ENCODE measurements around the gene PCDHB4.
A peak's percentile ranks its signal among the peaks of the same experiment; 100 is the strongest.
"Not testable (repeated sequence)": the region's sequence is repeated elsewhere in the genome, so short reads cannot be mapped to it uniquely, and the experiment has no call there.

Gene PCDHB4

GRCh38 chr5:141127305-141127704 is 5.7 kb downstream of the PCDHB4 start:
- Histone ChIP-seq H3K27me3 (replicated peaks; ENCODE audit: insufficient read depth, low read length) (no peaks in the 10 kb centered on the region), H3F3A (ENCODE audit: insufficient read depth, low read length) (no peaks in the 10 kb centered on the region), H3K27ac (ENCODE audit: low read length) (no peak overlapping the region), H3K9me2 (replicated peaks; ENCODE audit: insufficient read depth, low read length) (no peaks in the 10 kb centered on the region), H3K36me3 (replicated peaks; ENCODE audit: insufficient read depth, low read length) (no peaks in the 10 kb centered on the region), H3K4me3 (ENCODE audit: low read length) (no peak overlapping the region), H4K20me1 (ENCODE audit: insufficient read depth, low read length) (no peaks in the 10 kb centered on the region), H2AFZ (ENCODE audit: low read length) (no peak overlapping the region), H3K9me3 (replicated peaks; ENCODE audit: insufficient read depth, low read length) (no peaks in the 10 kb centered on the region; the same call in 1 of the 2 replicates), H3K4me2 (ENCODE audit: low read depth, low read length) (no peak overlapping the region), H3K4me1 (ENCODE audit: low read length) (no peaks in the 10 kb centered on the region), H3K9ac (ENCODE audit: low read length) (no peak overlapping the region), H3K79me2 (ENCODE audit: low read length) (no peaks in the 10 kb centered on the region)
- TF ChIP-seq CTCF (IDR thresholded peaks at IDR 0.05; ENCODE audit: low read length) (no peak), EZH2phosphoT487 (IDR thresholded peaks at IDR 0.05; ENCODE audit: low read length) (no peak), EZH2 (optimal IDR thresholded peaks at IDR 0.05; ENCODE audit: low read depth, low read length) (no peak)
- DNase-seq: no peak

- H3K27ac ChIP-seq (ENCODE audit: low read length): no peak within 1 kb of the TSS
- no peak within 1 kb of the TSS for H3K4me2 ChIP-seq (ENCODE audit: low read depth, low read length)
- H4K20me1 ChIP-seq (ENCODE audit: insufficient read depth, low read length): no peaks in the 10 kb centered on the region
- H3F3A ChIP-seq (ENCODE audit: insufficient read depth, low read length): no peaks in the 10 kb centered on the region
- H3K27me3 ChIP-seq (replicated peaks; ENCODE audit: insufficient read depth, low read length): no peaks in the 10 kb centered on the region
- H3K79me2 ChIP-seq (ENCODE audit: low read length): no peaks in the 10 kb centered on the region
- H3K9me2 ChIP-seq (replicated peaks; ENCODE audit: insufficient read depth, low read length): no peaks in the 10 kb centered on the region
- H2AFZ ChIP-seq (ENCODE audit: low read length): no peak within 1 kb of the TSS
- no peak for DNase-seq
- H3K9ac ChIP-seq (ENCODE audit: low read length): no peak within 1 kb of the TSS
- no peaks in the 10 kb centered on the region for H3K9me3 ChIP-seq (replicated peaks; ENCODE audit: insufficient read depth, low read length)
- no peak within 1 kb of the TSS for H3K4me3 ChIP-seq (ENCODE audit: low read length)
- no peaks in the 10 kb centered on the region for H3K36me3 ChIP-seq (replicated peaks; ENCODE audit: insufficient read depth, low read length)
- H3K4me1 ChIP-seq (ENCODE audit: low read length): no peaks in the 10 kb centered on the region
- TF ChIP-seq CTCF (IDR thresholded peaks at IDR 0.05; ENCODE audit: low read length) (peak; percentile 12), EZH2phosphoT487 (IDR thresholded peaks at IDR 0.05; ENCODE audit: low read length) (no peak)
These were observed 13.6 kb downstream of the PCDHB4 start, which contains the start of gene PCDHB5 for GRCh38 chr5:141135030-141135717. Gene PCDHB5, plus strand, starts transcription at chr5:141135206. Its CDS starts 229 bp downstream, at chr5:141135435.

GRCh38 chr5:141135718-141136266 is 14.2 kb downstream of the PCDHB4 start:
- Histone ChIP-seq H3K36me3 (replicated peaks; ENCODE audit: insufficient read depth, low read length) (no peaks in the 10 kb centered on the region), H3K4me3 (ENCODE audit: low read length) (no peak overlapping the region), H3K27me3 (replicated peaks; ENCODE audit: insufficient read depth, low read length) (no peaks in the 10 kb centered on the region), H3K4me1 (ENCODE audit: low read length) (no peaks in the 10 kb centered on the region), H3K9ac (ENCODE audit: low read length) (no peak overlapping the region), H2AFZ (ENCODE audit: low read length) (no peak overlapping the region), H3K4me2 (ENCODE audit: low read depth, low read length) (no peak overlapping the region), H3K27ac (ENCODE audit: low read length) (no peak overlapping the region), H3K9me2 (replicated peaks; ENCODE audit: insufficient read depth, low read length) (no peaks in the 10 kb centered on the region), H4K20me1 (ENCODE audit: insufficient read depth, low read length) (no peaks in the 10 kb centered on the region), H3K9me3 (replicated peaks; ENCODE audit: insufficient read depth, low read length) (no peaks in the 10 kb centered on the region), H3K79me2 (ENCODE audit: low read length) (no peaks in the 10 kb centered on the region), H3F3A (ENCODE audit: insufficient read depth, low read length) (no peaks in the 10 kb centered on the region)
- no peak for DNase-seq
- no peak for TF ChIP-seq EZH2phosphoT487 (IDR thresholded peaks at IDR 0.05; ENCODE audit: low read length)

GRCh38 chr5:141137346-141137745 is 15.7 kb downstream of the PCDHB4 start:
- not testable (repeated sequence) for DNase-seq; H3K79me2 ChIP-seq (ENCODE audit: low read length); H3K9ac ChIP-seq (ENCODE audit: low read length); H3F3A ChIP-seq (ENCODE audit: insufficient read depth, low read length); H3K4me1 ChIP-seq (ENCODE audit: low read length); H4K20me1 ChIP-seq (ENCODE audit: insufficient read depth, low read length); H3K9me3 ChIP-seq (replicated peaks; ENCODE audit: insufficient read depth, low read length); H3K4me3 ChIP-seq (ENCODE audit: low read length); H3K27me3 ChIP-seq (replicated peaks; ENCODE audit: insufficient read depth, low read length); H3K4me2 ChIP-seq (ENCODE audit: low read depth, low read length); H2AFZ ChIP-seq (ENCODE audit: low read length); H3K36me3 ChIP-seq (replicated peaks; ENCODE audit: insufficient read depth, low read length); H3K9me2 ChIP-seq (replicated peaks; ENCODE audit: insufficient read depth, low read length); H3K27ac ChIP-seq (ENCODE audit: low read length)
